Measurements from ENCODE around the gene CENPM.
"Not testable (repeated sequence)": the region's sequence is repeated elsewhere in the genome, so short reads cannot be mapped to it uniquely, and the experiment has no call there.

The CENPM gene

GRCh38 chr22:41964112-41964491 is 17.1 kb upstream of the CENPM start:
- DNase-seq, result no peak

GRCh38 chr22:41963453-41964111 is 16.6 kb upstream of the CENPM start:
- no peak for DNase-seq

- no peak for DNase-seq
These were observed 11.1 kb upstream of the CENPM start for GRCh38 chr22:41957941-41958556.

- DNase-seq, result no peak
These were observed 5.8 kb upstream of the CENPM start for GRCh38 chr22:41952713-41953112.

GRCh38 chr22:41951898-41952474 is 5.0 kb upstream of the CENPM start, which contains the start of gene SMIM45:
Gene SMIM45 (plus strand): TSS chr22:41952150.
- no peak for DNase-seq

- no peak for DNase-seq
These were observed 2.5 kb upstream of the CENPM start for GRCh38 chr22:41949297-41949965.

GRCh38 chr22:41948928-41949296 is 2.0 kb upstream of the CENPM start:
- DNase-seq, result not testable (repeated sequence)

- no peak for DNase-seq
These were observed 1.2 kb upstream of the CENPM start for GRCh38 chr22:41948142-41948541.

GRCh38 chr22:41947424-41948080 is 600 bp upstream of the CENPM start:
- no peak for DNase-seq

- no peak for DNase-seq
These were observed 3.2 kb downstream of the CENPM start for GRCh38 chr22:41943661-41944209.

GRCh38 chr22:41940832-41941765 is 5.9 kb downstream of the CENPM start:
- peak; percentile 92 for DNase-seq

- peak; percentile 91 for DNase-seq
These were observed 6.7 kb downstream of the CENPM start for GRCh38 chr22:41939981-41940831.

- no peak for DNase-seq
These were observed 10.1 kb downstream of the CENPM start for GRCh38 chr22:41936894-41937169.

- DNase-seq, result no peak
These were observed 11.4 kb downstream of the CENPM start for GRCh38 chr22:41935509-41935908.

- DNase-seq, result no peak
These were observed 12.0 kb downstream of the CENPM start for GRCh38 chr22:41935015-41935351.

GRCh38 chr22:41934284-41935014 is 12.5 kb downstream of the CENPM start:
- DNase-seq, result no peak

GRCh38 chr22:41933411-41934177 is 13.4 kb downstream of the CENPM start:
- DNase-seq, result no peak

GRCh38 chr22:41932353-41932752 is 14.6 kb downstream of the CENPM start:
- no peak for DNase-seq

GRCh38 chr22:41931701-41932269 is 15.2 kb downstream of the CENPM start:
- no peak for DNase-seq
